K562 (cell line): ENCODE data around the gene PTPRE. TPM values are rescaled to one million over a fixed set of nuclear protein-coding genes. Genes with fewer than 3 reads are reported as not detected.

ENCODE experiments used
- ATAC-seq: fragments of 200-7000 bp; cut with Tn5 transposase; 3 replicates; pipeline ENCODE4 v1.9.1; 2020; ENCODE audit warnings: moderate library complexity
- BruUV-seq: library from RNA; stranded (reverse); fragments of 400-500 nt; replicated peaks from 2 replicates; lab custom pipeline; 2021; lab: Mats Ljungman, UMichigan
- CTCF ChIA-PET: fragments of 300-600 bp; formaldehyde crosslinking; extraction: SDS; loops from one replicate; lab custom pipeline; 2021; ENCODE audit warnings: low intra/inter-chr PET ratio; lab: Yijun Ruan, JAX
- POLR2A ChIA-PET: fragments of 300-600, 350-650 bp; sonication (Branson Sonifier 250); formaldehyde crosslinking; extraction: SDS; loops from one replicate; lab custom pipeline; 2021; ENCODE audit warnings: antibody characterized with exemption, inconsistent platforms; lab: Yijun Ruan, JAX
- DNase-seq, 4 experiments: peaks; one replicate each; pipeline versions ENCODE4 v3.0.0 to v3.0.0-alpha.2; 2011 to 2018; ENCODE audit warnings: low spot score in 3 of 4, mixed read lengths in 3 of 4; ENCODE audit errors: extremely low read depth in 1 of 4
- FAIRE-seq: peaks from 2 replicates; lab custom pipeline; 2011; peaks lifted over from hg19 to GRCh38; lab: Jason Lieb, UNC
- H2AFZ ChIP-seq: 2 replicates; pipeline ENCODE4 v1.6.0; 2011; ENCODE audit warnings: low read depth, low read length, control low read depth, inconsistent platforms
- H3K27ac ChIP-seq: fragments of 200-600 bp; 3 replicates; pipeline ENCODE4 v1.8.0; 2011; ENCODE audit warnings: low read depth, mild to moderate bottlenecking, control low read depth, inconsistent platforms, low read length, moderate library complexity, mixed read lengths; ENCODE audit errors: extremely low read depth
- H3K27me3 ChIP-seq, 2 experiments: fragments of 300-600 bp in 1 of 2; 2 replicates in 1 of 2; 3 replicates in 1 of 2; pipeline versions ENCODE4 v1.6.0 to v1.8.0; 2011; ENCODE audit warnings: inconsistent platforms in 2 of 2, low read length in 2 of 2, mild to moderate bottlenecking in 1 of 2, mixed read lengths in 1 of 2, moderate library complexity in 1 of 2; ENCODE audit not compliant: control insufficient read depth in 2 of 2, insufficient read depth in 2 of 2
- H3K36me3 ChIP-seq: fragments of 300-600 bp; 3 replicates; pipeline ENCODE4 v1.8.0; 2011; ENCODE audit warnings: mild to moderate bottlenecking, low read length, inconsistent platforms; ENCODE audit not compliant: control insufficient read depth, insufficient read depth
- H3K4me1 ChIP-seq, 2 experiments: fragments of 200-600 bp in 1 of 2; replicated peaks in 1 of 2; 2 replicates in 1 of 2; 3 replicates in 1 of 2; pipeline versions ENCODE4 v1.5.1 to v1.8.0; 2011; ENCODE audit warnings: inconsistent platforms in 2 of 2, low read length in 2 of 2, mild to moderate bottlenecking in 1 of 2, mixed read lengths in 1 of 2, moderate library complexity in 1 of 2; ENCODE audit not compliant: control insufficient read depth in 2 of 2, insufficient read depth in 2 of 2
- H3K4me2 ChIP-seq: 2 replicates; pipeline ENCODE4 v1.6.1; 2011; ENCODE audit warnings: low read length, control low read depth, inconsistent platforms, mixed read lengths; ENCODE audit not compliant: insufficient read depth
- H3K4me3 ChIP-seq: fragments of 200-600 bp; sonication (generic), shearing (Covaris generic); 2 replicates; pipeline ENCODE4 v1.5.1; 2016; ENCODE audit warnings: control low read depth, inconsistent platforms
- H3K79me2 ChIP-seq: fragments of 200-600 bp; 3 replicates; pipeline ENCODE4 v1.8.0; 2011; ENCODE audit warnings: low read length, inconsistent platforms; ENCODE audit not compliant: control insufficient read depth, insufficient read depth
- H3K9ac ChIP-seq, 2 experiments: 2 replicates each; pipeline versions ENCODE4 v1.6.0 to v1.6.1; 2011; ENCODE audit warnings: low read depth in 2 of 2, low read length in 2 of 2, control low read depth in 1 of 2, inconsistent platforms in 1 of 2, mild to moderate bottlenecking in 1 of 2, mixed read lengths in 1 of 2; ENCODE audit not compliant: insufficient read depth in 1 of 2
- H3K9me1 ChIP-seq: one replicate; pipeline ENCODE4 v1.6.0; 2011; ENCODE audit warnings: inconsistent platforms, mild to moderate bottlenecking, low read length, moderate library complexity; ENCODE audit not compliant: control insufficient read depth, insufficient read depth
- H3K9me3 ChIP-seq: replicated peaks from 2 replicates; pipeline ENCODE4 v1.5.1; 2011; ENCODE audit warnings: low read depth, low read length, inconsistent platforms; ENCODE audit not compliant: control insufficient read depth, insufficient read depth
- H4K20me1 ChIP-seq: replicated peaks from 2 replicates; pipeline ENCODE4 v1.6.1; 2011; ENCODE audit warnings: low read length, inconsistent platforms, mixed read lengths; ENCODE audit not compliant: control insufficient read depth, insufficient read depth
- CTBP1 ChIP-seq: fragments of 450-650 bp; IDR thresholded peaks from 2 replicates; pipeline ENCODE4 v1.6.1; 2016; ENCODE audit warnings: borderline replicate concordance
- E2F5 ChIP-seq: sonication (generic); formaldehyde crosslinking; IDR thresholded peaks from 2 replicates; pipeline ENCODE4 v1.8.0; 2022; ENCODE audit warnings: mild to moderate bottlenecking, missing genetic modification reagents
- ELF4 ChIP-seq: fragments of 450-650 bp; formaldehyde crosslinking; IDR thresholded peaks from 2 replicates; pipeline ENCODE4 v1.4.0; 2022; ENCODE audit warnings: missing genetic modification characterization
- GATA2 ChIP-seq: sonication (generic); formaldehyde crosslinking; IDR thresholded peaks from 2 replicates; pipeline ENCODE4 v1.4.0; 2020; ENCODE audit warnings: mild to moderate bottlenecking, missing genetic modification reagents
- HDAC3 ChIP-seq: fragments of 450-650 bp; IDR thresholded peaks from 2 replicates; pipeline ENCODE4 v1.6.1; 2018; ENCODE audit warnings: borderline replicate concordance, mild to moderate bottlenecking, moderate library complexity; ENCODE audit not compliant: partially characterized antibody
- NFIX ChIP-seq: fragments of 250-450 bp; sonication (Bioruptor Pico); IDR thresholded peaks from 2 replicates; pipeline ENCODE4 v1.4.0; 2020; ENCODE audit warnings: low read depth, mild to moderate bottlenecking, moderate library complexity
- PCBP1 ChIP-seq: fragments of 200-400 bp; formaldehyde crosslinking; IDR thresholded peaks from 2 replicates; pipeline ENCODE4 v1.6.1; 2018; ENCODE audit warnings: mild to moderate bottlenecking, low read depth, low read length; ENCODE audit not compliant: poor library complexity, severe bottlenecking
- RFX1 ChIP-seq: fragments of 450-650 bp; IDR thresholded peaks from 2 replicates; pipeline ENCODE4 v1.6.1; 2016; ENCODE audit warnings: mild to moderate bottlenecking, moderate library complexity
- RFX7 ChIP-seq: fragments of 250-450 bp; sonication (Bioruptor Pico); IDR thresholded peaks from 2 replicates; pipeline ENCODE4 v1.5.1; 2021; ENCODE audit warnings: mild to moderate bottlenecking
- USF2 ChIP-seq: sonication (generic); formaldehyde crosslinking; IDR thresholded peaks from 2 replicates; pipeline ENCODE4 v1.5.0; 2020; ENCODE audit warnings: missing genetic modification reagents
- WHSC1 ChIP-seq: IDR thresholded peaks from one replicate; pipeline ENCODE4 v1.6.1; 2012; ENCODE audit warnings: low read length, control low read depth, inconsistent platforms
- ZFX ChIP-seq: sonication (generic); formaldehyde crosslinking; IDR thresholded peaks from 2 replicates; pipeline ENCODE4 v1.8.0; 2022; ENCODE audit warnings: mild to moderate bottlenecking, missing genetic modification reagents, moderate library complexity
- ZNF644 ChIP-seq: fragments of 200-800 bp; sonication (Bioruptor generic); IDR thresholded peaks from 2 replicates; pipeline ENCODE4 v1.6.1; 2016; ENCODE audit warnings: low read depth, missing genetic modification characterization, missing compliant biosample characterization
- WGBS: fragments of 100-300 bp; shearing (Covaris generic); methylation state at CpG from one replicate; pipeline ENCODE4 v1.1.6; 2016; ENCODE audit warnings: low coverage, mixed read lengths; ENCODE audit not compliant: insufficient coverage; ENCODE audit errors: missing lambda C conversion rate; 5-methylcytosine and 5-hydroxymethylcytosine counted together
- in situ Hi-C: fragments of 300-500 bp; cut with MboI; formaldehyde crosslinking; loops from 4 replicates; pipeline ENCODE4 v1.15.0; 2018; ENCODE audit warnings: inconsistent platforms, mixed read lengths
- intact Hi-C: fragments of 100-400 bp; cut with micrococcal nuclease; formaldehyde crosslinking; loops from 2 replicates; pipeline ENCODE4 v1.14.2; 2022
- polyA plus RNA-seq, 8 experiments: library from polyadenylated mRNA; depleted of rRNA in 4 of 8; stranded (reverse) in 5 of 8; unstranded in 3 of 8; fragments of >200 nt; fragmentation: Nextera tagmentation in 2 of 8; fragmentation: Illumina TruSeq in 1 of 8; extraction: Ambion mirVana in 2 of 8; extraction: Trizol in 1 of 8; gene quantifications; 2 replicates each; pipeline versions ENCODE4 v1.2.1 to v1.2.3, GENCODE V29; 2011 to 2014; ENCODE audit warnings: inconsistent platforms in 1 of 8, missing spikeins in 1 of 8
- total RNA-seq, 7 experiments: library from RNA; depleted of rRNA in 6 of 7; stranded (reverse); fragments of >200 nt in 6 of 7; fragmentation: Illumina TruSeq in 2 of 7; extraction: Trizol in 2 of 7; gene quantifications; 2 replicates each; pipeline versions ENCODE4 v1.2.1 to v1.2.3, GENCODE V29; 2011 to 2021; ENCODE audit warnings: low replicate concordance in 1 of 7

The PTPRE gene
- total and polyA plus RNA-seq, 9 of the 15 experiments (the other 6 are each of a cell fraction or from before 2014, with no cell fraction given), result 0.01 to 0.13 (median 0.04) TPM; not detected in 4

DNA sequence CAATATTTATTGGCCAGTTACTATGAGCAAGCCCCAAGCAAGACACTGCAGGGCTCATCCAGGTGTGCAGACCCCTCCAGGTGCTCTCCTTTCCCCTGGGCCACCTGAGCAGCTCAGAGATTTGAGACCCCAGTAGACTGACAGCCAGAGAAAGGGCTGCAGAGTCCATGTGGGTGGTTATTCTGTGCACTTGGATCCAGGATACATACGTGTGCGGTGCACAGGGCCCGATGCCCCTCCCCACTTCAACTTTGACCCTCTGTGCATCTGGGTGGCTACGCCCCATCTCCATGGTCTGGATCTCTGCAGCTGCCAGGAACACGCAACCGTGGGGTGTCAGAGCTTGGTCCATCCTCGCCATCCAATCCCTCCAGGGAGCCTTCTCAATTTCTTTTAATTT lies 146.5 kb downstream of the PTPRE start:
- Histone ChIP-seq H3K79me2 (no peaks in the 10 kb centered on the region), H3K9me1 (no peaks in the 10 kb centered on the region), H3K36me3 (no peaks in the 10 kb centered on the region), H3K4me3 (no peak overlapping the region), H3K4me1 (no peaks in the 10 kb centered on the region), H3K27ac (no peak overlapping the region), H2AFZ (no peak overlapping the region), H3K4me2 (no peak overlapping the region), H3K27me3 (peaks cover 0 to 43% of the 10 kb centered on the region in 2 experiments; a peak in 3 of 5 replicates), H4K20me1 (no peaks in the 10 kb centered on the region), H3K9ac (no peak overlapping the region), H3K9me3 (no peaks in the 10 kb centered on the region)
- TF ChIP-seq WHSC1 (no peak), ZFX (CRISPR knock-in tag) (no peak), ELF4 (no peak), RFX7 (CRISPR knock-in tag) (no peak), PCBP1 (no peak), E2F5 (CRISPR knock-in tag) (no peak), RFX1 (no peak), ZNF644 (no peak), USF2 (no peak), GATA2 (CRISPR knock-in tag) (no peak), HDAC3 (no peak), CTBP1 (no peak), NFIX (CRISPR knock-in tag) (no peak)
- in situ Hi-C loops, result no loop called here
- 2% methylated on average over 5 of the region's 7 CpGs for WGBS
- no TSS peak for BruUV-seq
- CTCF ChIA-PET, result no interaction called here
- FAIRE-seq (no peak), ATAC-seq (no peak), DNase-seq (no peak)
- POLR2A ChIA-PET, result no interaction called here
- intact Hi-C loops, result no loop called here
